Measurements from ENCODE around the gene MTA1.

MTA1 gene

DNA sequence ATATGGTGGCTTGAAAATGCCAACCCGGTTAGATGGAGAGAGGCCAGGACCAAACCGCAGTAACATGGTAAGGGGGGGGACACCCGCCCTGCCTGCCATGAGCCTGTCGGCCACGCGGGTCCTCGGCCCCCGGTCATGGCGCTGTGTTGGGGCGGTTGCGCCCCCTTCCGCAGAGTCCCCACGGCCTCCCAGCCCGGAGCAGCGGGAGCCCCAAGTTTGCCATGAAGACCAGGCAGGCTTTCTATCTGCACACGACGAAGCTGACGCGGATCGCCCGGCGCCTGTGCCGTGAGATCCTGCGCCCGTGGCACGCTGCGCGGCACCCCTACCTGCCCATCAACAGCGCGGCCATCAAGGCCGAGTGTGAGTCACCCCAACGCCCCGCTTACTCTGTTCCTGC, 44.9 kb downstream of the MTA1 start:
- H3K9me3 ChIP-seq (ENCODE audit: control insufficient read depth in 2 of 2, low read length in 2 of 2) = no peaks in the 10 kb centered on the region
- H3K4me1 ChIP-seq (ENCODE audit: control insufficient read depth in 2 of 2, insufficient read depth in 2 of 2, low read length in 2 of 2) = no peaks in the 10 kb centered on the region
- peaks cover 34 to 42% of the 10 kb centered on the region in 2 donors for H3K36me3 ChIP-seq (ENCODE audit: control insufficient read depth in 2 of 2, insufficient read depth in 2 of 2, low read length in 2 of 2)
- H3K9ac ChIP-seq (ENCODE audit: low read depth in 1 of 2, low read length in 2 of 2) = no peak overlapping the region
- H3K27ac ChIP-seq (ENCODE audit: low read depth in 2 of 2, low read length in 2 of 2) = no peak overlapping the region
- H3K27me3 ChIP-seq (ENCODE audit: control insufficient read depth in 2 of 2, insufficient read depth in 2 of 2, low read length in 2 of 2) = no peaks in the 10 kb centered on the region
- H3K4me3 ChIP-seq (ENCODE audit: low read length in 2 of 2) = no peak overlapping the region

GRCh38 chr14:105465209-105466031, 45.8 kb downstream of the MTA1 start:
- Histone ChIP-seq H3K27me3 (ENCODE audit: control insufficient read depth in 2 of 2, insufficient read depth in 2 of 2, low read length in 2 of 2) (no peaks in the 10 kb centered on the region), H3K27ac (ENCODE audit: low read depth in 2 of 2, low read length in 2 of 2) (no peak overlapping the region), H3K9ac (ENCODE audit: low read depth in 1 of 2, low read length in 2 of 2) (no peak overlapping the region), H3K9me3 (ENCODE audit: control insufficient read depth in 2 of 2, low read length in 2 of 2) (no peaks in the 10 kb centered on the region), H3K36me3 (ENCODE audit: control insufficient read depth in 2 of 2, insufficient read depth in 2 of 2, low read length in 2 of 2) (peaks cover 30 to 38% of the 10 kb centered on the region in 2 donors), H3K4me3 (ENCODE audit: low read length in 2 of 2) (no peak overlapping the region), H3K4me1 (ENCODE audit: control insufficient read depth in 2 of 2, insufficient read depth in 2 of 2, low read length in 2 of 2) (no peaks in the 10 kb centered on the region)

GRCh38 chr14:105466531-105467248, 47.1 kb downstream of the MTA1 start:
- Histone ChIP-seq H3K4me3 (ENCODE audit: low read length in 2 of 2) (no peak overlapping the region), H3K27ac (ENCODE audit: low read depth in 2 of 2, low read length in 2 of 2) (no peak overlapping the region), H3K36me3 (ENCODE audit: control insufficient read depth in 2 of 2, insufficient read depth in 2 of 2, low read length in 2 of 2) (peaks cover 18 to 25% of the 10 kb centered on the region in 2 donors), H3K9ac (ENCODE audit: low read depth in 1 of 2, low read length in 2 of 2) (no peak overlapping the region), H3K27me3 (ENCODE audit: control insufficient read depth in 2 of 2, insufficient read depth in 2 of 2, low read length in 2 of 2) (no peaks in the 10 kb centered on the region), H3K4me1 (ENCODE audit: control insufficient read depth in 2 of 2, insufficient read depth in 2 of 2, low read length in 2 of 2) (no peaks in the 10 kb centered on the region), H3K9me3 (ENCODE audit: control insufficient read depth in 2 of 2, low read length in 2 of 2) (no peaks in the 10 kb centered on the region)

- H3K27ac ChIP-seq (ENCODE audit: low read depth in 2 of 2, low read length in 2 of 2) = no peak overlapping the region
- no peaks in the 10 kb centered on the region for H3K9me3 ChIP-seq (ENCODE audit: control insufficient read depth in 2 of 2, low read length in 2 of 2)
- no peaks in the 10 kb centered on the region for H3K27me3 ChIP-seq (ENCODE audit: control insufficient read depth in 2 of 2, insufficient read depth in 2 of 2, low read length in 2 of 2)
- no peak overlapping the region for H3K9ac ChIP-seq (ENCODE audit: low read depth in 1 of 2, low read length in 2 of 2)
- H3K36me3 ChIP-seq (ENCODE audit: control insufficient read depth in 2 of 2, insufficient read depth in 2 of 2, low read length in 2 of 2) = peaks cover 18 to 25% of the 10 kb centered on the region in 2 donors
- H3K4me1 ChIP-seq (ENCODE audit: control insufficient read depth in 2 of 2, insufficient read depth in 2 of 2, low read length in 2 of 2) = no peaks in the 10 kb centered on the region
- no peak overlapping the region for H3K4me3 ChIP-seq (ENCODE audit: low read length in 2 of 2)
Observed at GRCh38 chr14:105467249-105467941, 47.8 kb downstream of the MTA1 start.

GRCh38 chr14:105467942-105468471, 48.4 kb downstream of the MTA1 start:
- H3K4me3 ChIP-seq (ENCODE audit: low read length in 2 of 2) = no peak overlapping the region
- no peaks in the 10 kb centered on the region for H3K27me3 ChIP-seq (ENCODE audit: control insufficient read depth in 2 of 2, insufficient read depth in 2 of 2, low read length in 2 of 2)
- no peaks in the 10 kb centered on the region for H3K9me3 ChIP-seq (ENCODE audit: control insufficient read depth in 2 of 2, low read length in 2 of 2)
- H3K36me3 ChIP-seq (ENCODE audit: control insufficient read depth in 2 of 2, insufficient read depth in 2 of 2, low read length in 2 of 2) = peaks cover 18 to 21% of the 10 kb centered on the region in 2 donors
- H3K9ac ChIP-seq (ENCODE audit: low read depth in 1 of 2, low read length in 2 of 2) = no peak overlapping the region
- H3K4me1 ChIP-seq (ENCODE audit: control insufficient read depth in 2 of 2, insufficient read depth in 2 of 2, low read length in 2 of 2) = peaks cover 0 to 1% of the 10 kb centered on the region in 2 donors
- no peak overlapping the region for H3K27ac ChIP-seq (ENCODE audit: low read depth in 2 of 2, low read length in 2 of 2)

DNA sequence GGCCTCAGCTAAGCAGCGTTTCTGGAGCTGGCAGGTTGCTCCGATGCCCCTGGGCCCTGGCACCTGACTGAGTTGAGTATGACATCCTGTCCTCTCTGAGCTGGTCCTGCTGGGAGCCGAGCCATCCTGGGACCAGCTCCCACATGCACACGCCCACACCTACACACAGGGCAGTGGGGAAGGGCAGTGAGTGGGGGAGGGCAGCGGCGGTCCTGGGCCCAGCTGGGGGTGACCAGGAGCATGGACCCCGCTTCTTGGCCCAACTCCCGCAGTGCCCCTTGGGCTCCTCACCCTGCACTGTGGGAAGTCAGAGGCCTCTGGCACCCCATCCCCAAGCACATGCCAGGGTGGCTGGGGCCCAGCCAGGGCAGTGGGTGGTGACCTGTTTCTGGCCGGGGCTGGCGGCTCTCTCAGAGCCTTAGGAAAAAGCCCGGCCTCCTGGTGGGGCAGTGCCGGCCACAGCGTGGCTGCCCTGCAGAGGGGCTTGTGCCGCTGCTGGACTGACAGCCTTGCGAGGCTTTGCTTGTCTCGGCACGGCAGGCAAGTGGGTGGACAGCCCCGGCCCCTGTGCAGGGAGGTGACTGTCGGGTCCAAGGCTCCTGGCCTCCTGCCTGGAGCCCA, 49.1 kb downstream of the MTA1 start:
- H3K9me3 ChIP-seq (ENCODE audit: control insufficient read depth in 2 of 2, low read length in 2 of 2) = no peaks in the 10 kb centered on the region
- H3K9ac ChIP-seq (ENCODE audit: low read depth in 1 of 2, low read length in 2 of 2) = no peak overlapping the region
- H3K4me1 ChIP-seq (ENCODE audit: control insufficient read depth in 2 of 2, insufficient read depth in 2 of 2, low read length in 2 of 2) = peaks cover 5 to 8% of the 10 kb centered on the region in 2 donors
- H3K36me3 ChIP-seq (ENCODE audit: control insufficient read depth in 2 of 2, insufficient read depth in 2 of 2, low read length in 2 of 2) = peaks cover 16 to 18% of the 10 kb centered on the region in 2 donors
- peaks cover 0 to 3% of the 10 kb centered on the region in 2 donors for H3K27me3 ChIP-seq (ENCODE audit: control insufficient read depth in 2 of 2, insufficient read depth in 2 of 2, low read length in 2 of 2)
- H3K4me3 ChIP-seq (ENCODE audit: low read length in 2 of 2) = no peak overlapping the region
- no peak overlapping the region for H3K27ac ChIP-seq (ENCODE audit: low read depth in 2 of 2, low read length in 2 of 2)

GRCh38 chr14:105469456-105470349, 50.1 kb downstream of the MTA1 start:
- Histone ChIP-seq H3K9me3 (ENCODE audit: control insufficient read depth in 2 of 2, low read length in 2 of 2) (no peaks in the 10 kb centered on the region), H3K4me3 (ENCODE audit: low read length in 2 of 2) (no peak overlapping the region), H3K9ac (ENCODE audit: low read depth in 1 of 2, low read length in 2 of 2) (no peak overlapping the region), H3K27ac (ENCODE audit: low read depth in 2 of 2, low read length in 2 of 2) (no peak overlapping the region), H3K4me1 (ENCODE audit: control insufficient read depth in 2 of 2, insufficient read depth in 2 of 2, low read length in 2 of 2) (peaks cover 8 to 10% of the 10 kb centered on the region in 2 donors), H3K27me3 (ENCODE audit: control insufficient read depth in 2 of 2, insufficient read depth in 2 of 2, low read length in 2 of 2) (peaks cover 0 to 3% of the 10 kb centered on the region in 2 donors), H3K36me3 (ENCODE audit: control insufficient read depth in 2 of 2, insufficient read depth in 2 of 2, low read length in 2 of 2) (peaks cover 10 to 12% of the 10 kb centered on the region in 2 donors)

DNA sequence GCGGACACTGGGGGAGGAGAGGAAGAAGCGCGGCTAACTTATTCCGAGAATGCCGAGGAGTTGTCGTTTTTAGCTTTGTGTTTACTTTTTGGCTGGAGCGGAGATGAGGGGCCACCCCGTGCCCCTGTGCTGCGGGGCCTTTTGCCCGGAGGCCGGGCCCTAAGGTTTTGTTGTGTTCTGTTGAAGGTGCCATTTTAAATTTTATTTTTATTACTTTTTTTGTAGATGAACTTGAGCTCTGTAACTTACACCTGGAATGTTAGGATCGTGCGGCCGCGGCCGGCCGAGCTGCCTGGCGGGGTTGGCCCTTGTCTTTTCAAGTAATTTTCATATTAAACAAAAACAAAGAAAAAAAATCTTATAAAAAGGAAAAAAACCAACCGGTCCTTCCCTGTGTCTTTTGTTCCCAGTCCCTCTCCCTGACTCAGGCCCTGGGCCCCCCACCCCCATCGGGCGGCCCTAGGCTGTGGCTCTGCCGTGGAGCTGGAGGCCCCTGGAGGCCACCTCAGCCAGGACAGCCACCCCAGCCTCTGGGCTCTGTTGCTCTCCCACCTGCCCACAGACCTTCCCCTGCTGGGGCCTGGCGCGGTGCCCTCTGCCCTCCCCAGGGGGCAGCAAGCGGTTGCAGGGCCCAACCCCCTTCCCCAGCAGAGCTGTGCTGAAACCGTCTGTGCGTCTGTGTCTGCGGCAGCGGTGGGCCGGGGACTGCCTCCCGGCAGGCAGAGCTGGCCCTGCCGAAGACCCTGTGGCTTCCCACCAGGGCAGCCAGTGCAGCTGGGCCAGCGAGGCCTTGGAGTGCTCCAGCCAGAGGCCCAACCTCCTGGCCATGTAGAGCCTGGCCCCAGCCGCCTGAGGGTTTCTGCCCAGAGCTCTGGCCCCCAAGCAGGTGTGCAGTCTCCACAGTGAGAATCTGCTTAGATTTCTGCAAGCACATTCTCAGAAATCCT, 51.0 kb downstream of the MTA1 start:
- Histone ChIP-seq H3K27me3 (ENCODE audit: control insufficient read depth in 2 of 2, insufficient read depth in 2 of 2, low read length in 2 of 2) (peaks cover 3 to 8% of the 10 kb centered on the region in 2 donors), H3K9ac (ENCODE audit: low read depth in 1 of 2, low read length in 2 of 2) (no peak overlapping the region), H3K4me1 (ENCODE audit: control insufficient read depth in 2 of 2, insufficient read depth in 2 of 2, low read length in 2 of 2) (peaks cover 8 to 10% of the 10 kb centered on the region in 2 donors), H3K27ac (ENCODE audit: low read depth in 2 of 2, low read length in 2 of 2) (no peak overlapping the region), H3K4me3 (ENCODE audit: low read length in 2 of 2) (no peak overlapping the region), H3K36me3 (ENCODE audit: control insufficient read depth in 2 of 2, insufficient read depth in 2 of 2, low read length in 2 of 2) (peaks cover 4 to 12% of the 10 kb centered on the region in 2 donors), H3K9me3 (ENCODE audit: control insufficient read depth in 2 of 2, low read length in 2 of 2) (no peaks in the 10 kb centered on the region)

Data from mucosa of rectum (tissue), 2 donors.